SK-N-SH (cell line): Measurements from ENCODE around the gene TEPSIN. TPM values are rescaled to one million over a fixed set of nuclear protein-coding genes. Genes with fewer than 3 reads are reported as not detected.

Source experiments
- CTCF ChIA-PET: fragments of 300-600, 350-600 bp; formaldehyde crosslinking; extraction: SDS; loops from one replicate; lab custom pipeline; 2021; lab: Yijun Ruan, JAX
- POLR2A ChIA-PET: fragments of 350-600 bp; sonication (Branson Sonifier 250); formaldehyde crosslinking; extraction: SDS; loops from one replicate; lab custom pipeline; 2020; ENCODE audit warnings: antibody characterized with exemption, inconsistent platforms; lab: Yijun Ruan, JAX
- DNase-seq: peaks from one replicate; pipeline ENCODE4 v3.0.0; 2012
- H2AFZ ChIP-seq: fragments of 200-600 bp; sonication (generic); 2 replicates; pipeline ENCODE4 v1.8.1; 2016; ENCODE audit warnings: antibody characterized with exemption, mild to moderate bottlenecking, low read depth
- H3F3A ChIP-seq: fragments of 200-600 bp; sonication (generic); replicated peaks from 2 replicates; pipeline ENCODE3; 2016; ENCODE audit warnings: antibody characterized with exemption, mild to moderate bottlenecking; ENCODE audit not compliant: insufficient read depth
- H3K27ac ChIP-seq, 2 experiments: fragments of 200-500 bp in 1 of 2; fragments of 200-600 bp in 1 of 2; sonication (Bioruptor generic) in 1 of 2; sonication (generic), shearing (Covaris generic) in 1 of 2; 2 replicates each; pipeline versions ENCODE4 v1.5.1 to v1.6.1; 2014 to 2016; ENCODE audit warnings: low read depth in 2 of 2, inconsistent platforms in 1 of 2, low read length in 1 of 2, mild to moderate bottlenecking in 1 of 2, mixed read lengths in 1 of 2
- H3K27me3 ChIP-seq: fragments of 200-600 bp; sonication (generic), shearing (Covaris generic); 2 replicates; pipeline ENCODE4 v1.6.1; 2016; ENCODE audit warnings: mixed run types; ENCODE audit not compliant: insufficient read depth
- H3K36me3 ChIP-seq, 2 experiments: fragments of 200-500 bp in 1 of 2; fragments of 200-600 bp in 1 of 2; sonication (Bioruptor generic) in 1 of 2; sonication (generic) in 1 of 2; replicated peaks in 1 of 2; 2 replicates each; pipeline versions ENCODE3 to v1.5.1; 2014 to 2016; ENCODE audit warnings: low read length in 1 of 2, mild to moderate bottlenecking in 1 of 2; ENCODE audit not compliant: insufficient read depth in 2 of 2, control insufficient read depth in 1 of 2
- H3K4me1 ChIP-seq, 2 experiments: fragments of 200-500 bp in 1 of 2; fragments of 200-600 bp in 1 of 2; sonication (Bioruptor generic) in 1 of 2; sonication (generic), shearing (Covaris generic) in 1 of 2; 2 replicates each; pipeline versions ENCODE4 v1.5.1 to v1.6.1; 2014 to 2016; ENCODE audit warnings: low read depth in 1 of 2, low read length in 1 of 2, mixed run types in 1 of 2; ENCODE audit not compliant: insufficient read depth in 2 of 2, control insufficient read depth in 1 of 2
- H3K4me2 ChIP-seq: fragments of 200-600 bp; sonication (generic), shearing (Covaris generic); 2 replicates; pipeline ENCODE4 v1.6.1; 2017; ENCODE audit warnings: mixed run types
- H3K4me3 ChIP-seq, 2 experiments: fragments of 200-500 bp in 1 of 2; fragments of 200-600 bp in 1 of 2; sonication (Bioruptor generic) in 1 of 2; sonication (generic), shearing (Covaris generic) in 1 of 2; 2 replicates each; pipeline versions ENCODE4 v1.5.1 to v1.8.1; 2014 to 2016; ENCODE audit warnings: low read depth in 2 of 2, inconsistent platforms in 1 of 2, low read length in 1 of 2, mild to moderate bottlenecking in 1 of 2, mixed read lengths in 1 of 2, moderate library complexity in 1 of 2
- H3K79me2 ChIP-seq: fragments of 200-600 bp; sonication (generic); 2 replicates; pipeline ENCODE4 v1.8.1; 2017; ENCODE audit warnings: mild to moderate bottlenecking; ENCODE audit not compliant: insufficient read depth
- H3K9ac ChIP-seq: fragments of 200-600 bp; sonication (generic); 2 replicates; pipeline ENCODE4 v1.6.1; 2017; ENCODE audit warnings: mixed run types
- H3K9me2 ChIP-seq: fragments of 200-600 bp; sonication (generic); 2 replicates; pipeline ENCODE4 v1.6.1; 2017; ENCODE audit warnings: mixed run types
- H3K9me3 ChIP-seq: fragments of 200-600 bp; sonication (generic); 2 replicates; pipeline ENCODE4 v1.6.1; 2017; ENCODE audit warnings: mixed run types, mild to moderate bottlenecking, moderate library complexity
- H4K20me1 ChIP-seq: fragments of 200-600 bp; sonication (generic); 2 replicates; pipeline ENCODE4 v1.6.1; 2017; ENCODE audit warnings: mild to moderate bottlenecking, mixed run types; ENCODE audit not compliant: insufficient read depth
- CHD2 ChIP-seq: fragments of 150-350 bp; IDR thresholded peaks from 2 replicates; pipeline ENCODE4 v1.6.1; 2018; ENCODE audit warnings: low read length; ENCODE audit not compliant: partially characterized antibody
- GATA2 ChIP-seq: sonication (generic); formaldehyde crosslinking; IDR thresholded peaks from 2 replicates; pipeline ENCODE4 v1.5.0; 2020; ENCODE audit warnings: mild to moderate bottlenecking, missing genetic modification reagents
- JUND ChIP-seq: IDR thresholded peaks from 2 replicates; pipeline ENCODE4 v1.4.0; 2012
- MEF2A ChIP-seq: IDR thresholded peaks from 2 replicates; pipeline ENCODE4 v1.4.0; 2012; ENCODE audit warnings: low read depth, borderline replicate concordance
- MXI1 ChIP-seq: IDR thresholded peaks from 2 replicates; pipeline ENCODE4 v1.6.1; 2012; ENCODE audit warnings: mild to moderate bottlenecking, low read depth, low read length, improper control_type of control experiment
- RCOR1 ChIP-seq: fragments of 150-350 bp; IDR thresholded peaks from 2 replicates; pipeline ENCODE4 v1.6.1; 2017; ENCODE audit warnings: antibody characterized with exemption, low read length
- SMC3 ChIP-seq: IDR thresholded peaks from 2 replicates; pipeline ENCODE4 v1.6.1; 2012; ENCODE audit warnings: low read depth, low read length, improper control_type of control experiment
- TAF1 ChIP-seq: IDR thresholded peaks from 2 replicates; pipeline ENCODE4 v1.6.1; 2012; ENCODE audit warnings: low read depth, mild to moderate bottlenecking, low read length, moderate library complexity, borderline replicate concordance
- TEAD4 ChIP-seq: IDR thresholded peaks from 2 replicates; pipeline ENCODE4 v1.4.0; 2012; ENCODE audit warnings: mild to moderate bottlenecking, borderline replicate concordance; ENCODE audit not compliant: insufficient read depth
- WGBS: methylation state at CpG from one replicate; pipeline ENCODE4 v1.1.6; 2017; ENCODE audit warnings: low lambda C conversion rate; 5-methylcytosine and 5-hydroxymethylcytosine counted together
- polyA plus RNA-seq, 3 experiments: library from polyadenylated mRNA; depleted of rRNA; stranded (reverse); fragments of >200 nt; gene quantifications; 2 replicates each; pipeline ENCODE4 v1.2.3, GENCODE V29; 2012
- TF ChIP-seq, protein P1 (sequence below): fragments of 150-350 bp; IDR thresholded peaks from 2 replicates; pipeline ENCODE4 v1.6.1; 2017; ENCODE audit warnings: antibody characterized with exemption, low read length, low read depth, borderline replicate concordance
- TF ChIP-seq, protein P2 (sequence below): IDR thresholded peaks from 2 replicates; pipeline ENCODE4; 2012
- TF ChIP-seq, protein P3 (sequence below): IDR thresholded peaks from 2 replicates; pipeline ENCODE4 v1.4.0; 2012; ENCODE audit warnings: low read depth, borderline replicate concordance
- TF ChIP-seq, protein P4 (sequence below): IDR thresholded peaks from 2 replicates; pipeline ENCODE4 v1.6.1; 2012; ENCODE audit warnings: mild to moderate bottlenecking, low read depth, low read length, moderate library complexity
- TF ChIP-seq, protein P5 (sequence below): fragments of 150-350 bp; IDR thresholded peaks from 2 replicates; pipeline ENCODE4 v1.6.1; 2016; ENCODE audit warnings: mild to moderate bottlenecking, low read depth, low read length
- TF ChIP-seq, protein P6 (sequence below): IDR thresholded peaks from 2 replicates; pipeline ENCODE4 v1.4.0; 2012; ENCODE audit warnings: low read depth, borderline replicate concordance
- TF ChIP-seq, protein P7 (sequence below): IDR thresholded peaks from 2 replicates; pipeline ENCODE4 v1.4.0; 2012; ENCODE audit warnings: low read depth

The TEPSIN gene
- polyA plus RNA-seq, 1 of the 3 experiments (the other 2 are of a cell fraction) = 35.3 TPM

DNA sequence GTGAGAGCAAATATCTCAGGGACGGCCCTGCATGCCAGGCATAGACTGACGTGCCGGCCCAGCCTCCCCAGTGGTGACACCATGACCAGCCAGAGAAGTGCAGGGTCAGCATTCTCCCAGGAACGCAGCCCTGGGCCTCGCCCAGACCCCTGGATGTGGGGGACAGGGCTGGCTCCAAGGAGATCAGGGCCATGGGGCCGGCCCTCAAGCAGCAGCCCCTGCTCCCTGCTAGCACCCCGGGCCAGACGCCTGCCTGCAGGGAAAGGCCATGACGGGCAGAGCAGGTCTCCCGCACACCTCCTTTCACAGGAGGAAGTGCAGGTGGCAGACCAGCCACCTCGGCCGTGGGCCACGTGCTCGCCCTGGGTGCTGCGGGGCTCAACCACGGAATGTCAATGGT lies 9.8 kb upstream of the TEPSIN start (continued):
- no peak for TF ChIP-seq TAF1

DNA sequence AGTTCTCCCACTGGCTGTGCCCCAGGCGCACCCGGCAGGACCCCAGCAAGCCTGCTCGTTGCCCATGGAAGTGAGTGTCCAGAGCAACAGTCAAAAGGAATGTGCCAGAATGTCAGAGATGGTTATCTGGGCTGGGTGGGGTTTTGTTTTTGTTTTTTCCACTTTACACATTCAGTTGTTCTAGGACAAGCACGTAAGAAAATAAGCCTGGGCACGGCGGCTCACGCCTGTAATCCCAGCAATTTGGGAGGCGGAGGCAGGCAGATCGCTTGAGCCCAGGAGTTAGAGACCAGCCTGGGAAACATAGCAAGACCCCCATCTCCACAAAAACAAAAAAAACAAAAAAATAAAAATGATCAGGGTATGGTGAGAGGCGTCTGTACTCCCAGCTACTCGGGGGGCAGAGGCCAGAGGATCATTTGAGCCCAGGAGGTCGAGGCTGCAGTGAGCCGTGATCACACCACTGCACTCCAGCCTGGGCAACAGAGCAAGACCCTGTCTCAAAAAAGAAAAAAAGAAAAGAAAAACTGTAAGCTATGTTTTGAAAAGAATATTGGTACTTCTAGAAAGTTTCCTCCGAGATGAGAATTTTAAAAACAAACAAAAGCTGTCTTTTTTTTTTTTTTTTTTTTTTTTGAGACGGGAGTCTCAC lies 8.6 kb upstream of the TEPSIN start:
- no peak overlapping the region for H3K27ac ChIP-seq
- CTCF ChIA-PET = interaction anchor here (1.0 to 2.6 kb wide), 6 partner anchors 9 to 145 kb away, joined by 3 to 11 read pairs (median 6); partner anchors contain the start of genes NDUFAF8 and TEPSIN
- peaks cover 6% of the 10 kb centered on the region; the same call in 1 of the 2 replicates for H4K20me1 ChIP-seq
- POLR2A ChIA-PET = interaction anchor here (1.4 kb wide), 1 partner anchor 8 kb away, joined by 7 read pairs; the partner anchor contains the start of genes NDUFAF8 and TEPSIN
- H3K27me3 ChIP-seq = no peaks in the 10 kb centered on the region
- H3K9ac ChIP-seq = no peak overlapping the region
- H3K4me2 ChIP-seq = no peak overlapping the region
- H3K36me3 ChIP-seq = peaks cover 30 to 56% of the 10 kb centered on the region in 2 experiments
- no peak overlapping the region for H3K4me3 ChIP-seq
- no peak for DNase-seq
- H3K9me3 ChIP-seq = no peaks in the 10 kb centered on the region
- H3K9me2 ChIP-seq = no peaks in the 10 kb centered on the region
- H3K79me2 ChIP-seq = no peaks in the 10 kb centered on the region
- H3K4me1 ChIP-seq = peaks cover 0 to 37% of the 10 kb centered on the region in 2 experiments; a peak in 1 of 4 replicates
- TF ChIP-seq MEF2A (no peak), SMC3 (no peak), GATA2 (CRISPR knock-in tag) (no peak), RCOR1 (no peak), JUND (no peak), MXI1 (no peak), TAF1 (no peak), CHD2 (no peak), TEAD4 (no peak)
- TF ChIP-seq, protein P1, sequence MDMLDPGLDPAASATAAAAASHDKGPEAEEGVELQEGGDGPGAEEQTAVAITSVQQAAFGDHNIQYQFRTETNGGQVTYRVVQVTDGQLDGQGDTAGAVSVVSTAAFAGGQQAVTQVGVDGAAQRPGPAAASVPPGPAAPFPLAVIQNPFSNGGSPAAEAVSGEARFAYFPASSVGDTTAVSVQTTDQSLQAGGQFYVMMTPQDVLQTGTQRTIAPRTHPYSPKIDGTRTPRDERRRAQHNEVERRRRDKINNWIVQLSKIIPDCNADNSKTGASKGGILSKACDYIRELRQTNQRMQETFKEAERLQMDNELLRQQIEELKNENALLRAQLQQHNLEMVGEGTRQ = no peak
- TF ChIP-seq, protein P2, sequence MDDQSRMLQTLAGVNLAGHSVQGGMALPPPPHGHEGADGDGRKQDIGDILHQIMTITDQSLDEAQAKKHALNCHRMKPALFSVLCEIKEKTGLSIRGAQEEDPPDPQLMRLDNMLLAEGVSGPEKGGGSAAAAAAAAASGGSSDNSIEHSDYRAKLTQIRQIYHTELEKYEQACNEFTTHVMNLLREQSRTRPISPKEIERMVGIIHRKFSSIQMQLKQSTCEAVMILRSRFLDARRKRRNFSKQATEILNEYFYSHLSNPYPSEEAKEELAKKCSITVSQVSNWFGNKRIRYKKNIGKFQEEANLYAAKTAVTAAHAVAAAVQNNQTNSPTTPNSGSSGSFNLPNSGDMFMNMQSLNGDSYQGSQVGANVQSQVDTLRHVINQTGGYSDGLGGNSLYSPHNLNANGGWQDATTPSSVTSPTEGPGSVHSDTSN = no peak
- TF ChIP-seq, protein P3, sequence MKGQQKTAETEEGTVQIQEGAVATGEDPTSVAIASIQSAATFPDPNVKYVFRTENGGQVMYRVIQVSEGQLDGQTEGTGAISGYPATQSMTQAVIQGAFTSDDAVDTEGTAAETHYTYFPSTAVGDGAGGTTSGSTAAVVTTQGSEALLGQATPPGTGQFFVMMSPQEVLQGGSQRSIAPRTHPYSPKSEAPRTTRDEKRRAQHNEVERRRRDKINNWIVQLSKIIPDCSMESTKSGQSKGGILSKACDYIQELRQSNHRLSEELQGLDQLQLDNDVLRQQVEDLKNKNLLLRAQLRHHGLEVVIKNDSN = no peak
- TF ChIP-seq, protein P4, sequence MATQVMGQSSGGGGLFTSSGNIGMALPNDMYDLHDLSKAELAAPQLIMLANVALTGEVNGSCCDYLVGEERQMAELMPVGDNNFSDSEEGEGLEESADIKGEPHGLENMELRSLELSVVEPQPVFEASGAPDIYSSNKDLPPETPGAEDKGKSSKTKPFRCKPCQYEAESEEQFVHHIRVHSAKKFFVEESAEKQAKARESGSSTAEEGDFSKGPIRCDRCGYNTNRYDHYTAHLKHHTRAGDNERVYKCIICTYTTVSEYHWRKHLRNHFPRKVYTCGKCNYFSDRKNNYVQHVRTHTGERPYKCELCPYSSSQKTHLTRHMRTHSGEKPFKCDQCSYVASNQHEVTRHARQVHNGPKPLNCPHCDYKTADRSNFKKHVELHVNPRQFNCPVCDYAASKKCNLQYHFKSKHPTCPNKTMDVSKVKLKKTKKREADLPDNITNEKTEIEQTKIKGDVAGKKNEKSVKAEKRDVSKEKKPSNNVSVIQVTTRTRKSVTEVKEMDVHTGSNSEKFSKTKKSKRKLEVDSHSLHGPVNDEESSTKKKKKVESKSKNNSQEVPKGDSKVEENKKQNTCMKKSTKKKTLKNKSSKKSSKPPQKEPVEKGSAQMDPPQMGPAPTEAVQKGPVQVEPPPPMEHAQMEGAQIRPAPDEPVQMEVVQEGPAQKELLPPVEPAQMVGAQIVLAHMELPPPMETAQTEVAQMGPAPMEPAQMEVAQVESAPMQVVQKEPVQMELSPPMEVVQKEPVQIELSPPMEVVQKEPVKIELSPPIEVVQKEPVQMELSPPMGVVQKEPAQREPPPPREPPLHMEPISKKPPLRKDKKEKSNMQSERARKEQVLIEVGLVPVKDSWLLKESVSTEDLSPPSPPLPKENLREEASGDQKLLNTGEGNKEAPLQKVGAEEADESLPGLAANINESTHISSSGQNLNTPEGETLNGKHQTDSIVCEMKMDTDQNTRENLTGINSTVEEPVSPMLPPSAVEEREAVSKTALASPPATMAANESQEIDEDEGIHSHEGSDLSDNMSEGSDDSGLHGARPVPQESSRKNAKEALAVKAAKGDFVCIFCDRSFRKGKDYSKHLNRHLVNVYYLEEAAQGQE = no peak
- TF ChIP-seq, protein P5, sequence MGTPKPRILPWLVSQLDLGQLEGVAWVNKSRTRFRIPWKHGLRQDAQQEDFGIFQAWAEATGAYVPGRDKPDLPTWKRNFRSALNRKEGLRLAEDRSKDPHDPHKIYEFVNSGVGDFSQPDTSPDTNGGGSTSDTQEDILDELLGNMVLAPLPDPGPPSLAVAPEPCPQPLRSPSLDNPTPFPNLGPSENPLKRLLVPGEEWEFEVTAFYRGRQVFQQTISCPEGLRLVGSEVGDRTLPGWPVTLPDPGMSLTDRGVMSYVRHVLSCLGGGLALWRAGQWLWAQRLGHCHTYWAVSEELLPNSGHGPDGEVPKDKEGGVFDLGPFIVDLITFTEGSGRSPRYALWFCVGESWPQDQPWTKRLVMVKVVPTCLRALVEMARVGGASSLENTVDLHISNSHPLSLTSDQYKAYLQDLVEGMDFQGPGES = no peak
- TF ChIP-seq, protein P6, sequence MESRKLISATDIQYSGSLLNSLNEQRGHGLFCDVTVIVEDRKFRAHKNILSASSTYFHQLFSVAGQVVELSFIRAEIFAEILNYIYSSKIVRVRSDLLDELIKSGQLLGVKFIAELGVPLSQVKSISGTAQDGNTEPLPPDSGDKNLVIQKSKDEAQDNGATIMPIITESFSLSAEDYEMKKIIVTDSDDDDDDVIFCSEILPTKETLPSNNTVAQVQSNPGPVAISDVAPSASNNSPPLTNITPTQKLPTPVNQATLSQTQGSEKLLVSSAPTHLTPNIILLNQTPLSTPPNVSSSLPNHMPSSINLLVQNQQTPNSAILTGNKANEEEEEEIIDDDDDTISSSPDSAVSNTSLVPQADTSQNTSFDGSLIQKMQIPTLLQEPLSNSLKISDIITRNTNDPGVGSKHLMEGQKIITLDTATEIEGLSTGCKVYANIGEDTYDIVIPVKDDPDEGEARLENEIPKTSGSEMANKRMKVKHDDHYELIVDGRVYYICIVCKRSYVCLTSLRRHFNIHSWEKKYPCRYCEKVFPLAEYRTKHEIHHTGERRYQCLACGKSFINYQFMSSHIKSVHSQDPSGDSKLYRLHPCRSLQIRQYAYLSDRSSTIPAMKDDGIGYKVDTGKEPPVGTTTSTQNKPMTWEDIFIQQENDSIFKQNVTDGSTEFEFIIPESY = no peak
- TF ChIP-seq, protein P7, sequence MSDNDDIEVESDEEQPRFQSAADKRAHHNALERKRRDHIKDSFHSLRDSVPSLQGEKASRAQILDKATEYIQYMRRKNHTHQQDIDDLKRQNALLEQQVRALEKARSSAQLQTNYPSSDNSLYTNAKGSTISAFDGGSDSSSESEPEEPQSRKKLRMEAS = no peak
- WGBS = 90% methylated on average over 15 of the region's 15 CpGs
- no peak overlapping the region for H2AFZ ChIP-seq
- H3F3A ChIP-seq = no peaks in the 10 kb centered on the region
